Measurements from ENCODE around the gene ABHD14A. TPM values are rescaled to one million over a fixed set of nuclear protein-coding genes. Genes with fewer than 3 reads are reported as not detected.

ABHD14A gene
- total RNA-seq, 2 experiments from 2014 or later = 7.5 to 8.9 TPM

GRCh38 chr3:51933471-51934138 is 41.3 kb upstream of the ABHD14A start:
- POLR2A ChIA-PET = no interaction called here

GRCh38 chr3:51934139-51934850 is 40.6 kb upstream of the ABHD14A start:
- Histone ChIP-seq H3K9me3 (ENCODE audit: low read length) (no peaks in the 10 kb centered on the region), H3K79me2 (ENCODE audit: insufficient read depth, low read depth, low read length) (no peaks in the 10 kb centered on the region), H3K9me2 (ENCODE audit: insufficient read depth, low read length) (no peaks in the 10 kb centered on the region), H4K20me1 (ENCODE audit: insufficient read depth, low read length) (no peaks in the 10 kb centered on the region), H3K4me2 (ENCODE audit: low read length) (no peak overlapping the region), H3K4me1 (ENCODE audit: insufficient read depth, low read length, poor library complexity, severe bottlenecking) (no peaks in the 10 kb centered on the region), H3K27ac (ENCODE audit: low read depth, low read length, poor library complexity, severe bottlenecking) (no peak overlapping the region), H2AFZ (ENCODE audit: low read length) (no peak overlapping the region), H3K36me3 (ENCODE audit: insufficient read depth, low read length) (peaks cover 80% of the 10 kb centered on the region), H3K4me3 (ENCODE audit: low read depth, low read length, poor library complexity, severe bottlenecking) (no peak overlapping the region)
- BruUV-seq (replicated peaks) = no TSS peak
- no peak for DNase-seq (ENCODE audit: low spot score)
- TF ChIP-seq CTCF (conservative IDR thresholded peaks at IDR 0.05; ENCODE audit: low read length) = no peak
- TF ChIP-seq EZH2phosphoT487 (IDR thresholded peaks at IDR 0.05; ENCODE audit: borderline replicate concordance, low read depth, low read length) = no peak
- intact Hi-C loops (cut with micrococcal nuclease; ENCODE audit: unreplicated experiment) = no loop called here
- ChIA-PET CTCF (ENCODE audit: unreplicated experiment) (interaction anchor here (0.7 kb wide), 1 partner anchor 9 kb away, joined by 3 read pairs; no protein-coding TSS in a partner anchor), POLR2A (no interaction called here)

More at GRCh38 chr3:51933471-51934138, 41.3 kb upstream of the ABHD14A start:
- Histone ChIP-seq H3K4me2 (ENCODE audit: low read length) (no peak overlapping the region), H4K20me1 (ENCODE audit: insufficient read depth, low read length) (no peaks in the 10 kb centered on the region), H3K9me2 (ENCODE audit: insufficient read depth, low read length) (no peaks in the 10 kb centered on the region), H3K4me1 (ENCODE audit: insufficient read depth, low read length, poor library complexity, severe bottlenecking) (no peaks in the 10 kb centered on the region), H3K36me3 (ENCODE audit: insufficient read depth, low read length) (peaks cover 73% of the 10 kb centered on the region), H2AFZ (ENCODE audit: low read length) (no peak overlapping the region), H3K9me3 (ENCODE audit: low read length) (no peaks in the 10 kb centered on the region), H3K4me3 (ENCODE audit: low read depth, low read length, poor library complexity, severe bottlenecking) (no peak overlapping the region), H3K27ac (ENCODE audit: low read depth, low read length, poor library complexity, severe bottlenecking) (no peak overlapping the region), H3K79me2 (ENCODE audit: insufficient read depth, low read depth, low read length) (no peaks in the 10 kb centered on the region)
- CTCF ChIA-PET (ENCODE audit: unreplicated experiment) = interaction anchor here (0.5 kb wide), 1 partner anchor 41 kb away, joined by 4 read pairs; no protein-coding TSS in a partner anchor
- no peak for TF ChIP-seq EZH2phosphoT487 (IDR thresholded peaks at IDR 0.05; ENCODE audit: borderline replicate concordance, low read depth, low read length)
- no peak for TF ChIP-seq CTCF (conservative IDR thresholded peaks at IDR 0.05; ENCODE audit: low read length)
- no peak for DNase-seq (ENCODE audit: low spot score)
- no TSS peak for BruUV-seq (replicated peaks)
- intact Hi-C loops (cut with micrococcal nuclease; ENCODE audit: unreplicated experiment) = no loop called here

Measured in OCI-LY7 (cell line).